Cerebellar cortex (tissue), 1 donor: ENCODE results near the gene C12orf42.

ENCODE experiments used
- DNase-seq: peaks from one replicate; pipeline ENCODE4 v3.0.0-alpha.2; 2015; ENCODE audit warnings: low spot score

The C12orf42 gene

GRCh38 chr12:103333676-103334075 lies 162.1 kb downstream of the C12orf42 start:
- no peak for DNase-seq

DNA sequence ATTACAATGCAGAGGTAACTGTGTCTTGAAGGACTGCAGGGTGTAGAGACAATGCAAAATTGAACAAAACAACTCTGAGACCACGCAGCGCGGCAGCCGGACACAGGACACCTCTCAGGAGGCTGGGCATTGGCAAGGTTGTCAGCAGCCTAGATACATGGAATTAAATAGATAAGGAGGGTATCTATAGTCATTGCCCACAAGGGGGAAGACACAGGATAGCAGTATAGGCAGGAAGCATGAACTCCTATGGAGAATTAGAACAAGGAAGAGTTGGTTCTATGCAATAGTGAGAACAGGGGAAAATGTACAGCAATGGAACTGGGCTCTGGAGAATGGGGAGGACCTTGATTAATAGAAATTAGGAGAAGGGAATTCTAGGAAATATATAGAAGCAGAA lies 164.1 kb downstream of the C12orf42 start:
- DNase-seq = no peak

- DNase-seq = no peak
These were observed 165.1 kb downstream of the C12orf42 start for GRCh38 chr12:103330672-103331071.

GRCh38 chr12:103327676-103328075 lies 168.1 kb downstream of the C12orf42 start:
- DNase-seq = no peak

GRCh38 chr12:103326190-103326589 lies 169.6 kb downstream of the C12orf42 start:
- no peak for DNase-seq

DNA sequence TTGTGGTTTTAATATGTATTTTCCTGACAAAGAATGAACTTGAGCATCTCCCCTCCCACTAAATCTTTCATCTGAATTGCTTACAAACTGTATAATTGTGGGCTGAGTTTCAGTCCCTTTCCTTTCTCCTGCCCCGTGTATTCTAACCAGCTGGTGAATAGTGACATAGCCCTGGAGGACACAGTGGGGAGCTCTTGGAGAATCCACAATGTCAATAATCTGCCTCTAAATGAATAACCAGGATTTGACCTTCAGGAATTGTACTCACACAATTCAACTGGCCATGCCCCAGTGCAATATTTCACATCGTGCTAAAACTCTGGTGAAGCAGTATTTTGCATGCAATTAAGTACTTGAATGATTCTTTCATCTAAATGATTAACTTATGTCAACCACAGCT lies 177.2 kb downstream of the C12orf42 start:
- no peak for DNase-seq

DNA sequence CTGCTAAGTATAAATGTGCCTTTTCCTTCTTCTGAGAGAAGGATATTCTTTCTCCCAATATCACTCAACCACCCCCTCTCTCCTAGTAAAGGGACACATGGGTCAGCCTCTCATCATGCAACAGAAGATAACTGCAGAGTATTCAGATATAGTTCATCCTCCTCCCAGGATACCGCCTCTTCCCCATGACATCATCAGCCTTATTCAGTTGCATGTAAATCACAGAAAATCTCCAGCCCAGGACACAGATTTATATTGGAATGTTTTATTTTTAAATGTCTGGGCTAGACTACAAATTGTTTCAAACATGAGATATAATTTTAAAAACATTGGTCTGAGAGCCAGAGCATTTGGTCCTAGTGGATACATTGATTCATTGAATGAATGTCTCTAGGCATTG lies 178.5 kb downstream of the C12orf42 start:
- no peak for DNase-seq

- no peak for DNase-seq
These were observed 181.0 kb downstream of the C12orf42 start for GRCh38 chr12:103314786-103315185.

DNA sequence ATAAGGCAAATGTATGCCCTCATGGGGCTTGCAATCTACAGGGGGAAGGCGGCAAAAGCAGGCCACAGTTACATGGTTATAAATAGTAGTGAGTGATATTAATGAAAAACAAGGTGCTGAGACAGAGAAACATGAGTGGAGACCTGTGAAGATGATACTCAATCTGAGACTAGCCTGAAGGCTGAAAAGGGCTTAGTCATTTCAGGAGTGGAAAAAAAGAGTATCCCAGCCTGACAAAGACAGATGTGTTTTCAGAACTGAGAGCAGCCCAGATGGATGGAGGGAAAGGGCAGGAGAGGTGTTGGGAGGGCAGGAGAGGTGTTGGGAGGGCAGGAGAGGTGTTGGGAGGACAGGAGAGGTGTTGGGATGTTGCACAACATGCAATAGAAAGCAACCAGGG lies 181.9 kb downstream of the C12orf42 start:
- DNase-seq = no peak

DNA sequence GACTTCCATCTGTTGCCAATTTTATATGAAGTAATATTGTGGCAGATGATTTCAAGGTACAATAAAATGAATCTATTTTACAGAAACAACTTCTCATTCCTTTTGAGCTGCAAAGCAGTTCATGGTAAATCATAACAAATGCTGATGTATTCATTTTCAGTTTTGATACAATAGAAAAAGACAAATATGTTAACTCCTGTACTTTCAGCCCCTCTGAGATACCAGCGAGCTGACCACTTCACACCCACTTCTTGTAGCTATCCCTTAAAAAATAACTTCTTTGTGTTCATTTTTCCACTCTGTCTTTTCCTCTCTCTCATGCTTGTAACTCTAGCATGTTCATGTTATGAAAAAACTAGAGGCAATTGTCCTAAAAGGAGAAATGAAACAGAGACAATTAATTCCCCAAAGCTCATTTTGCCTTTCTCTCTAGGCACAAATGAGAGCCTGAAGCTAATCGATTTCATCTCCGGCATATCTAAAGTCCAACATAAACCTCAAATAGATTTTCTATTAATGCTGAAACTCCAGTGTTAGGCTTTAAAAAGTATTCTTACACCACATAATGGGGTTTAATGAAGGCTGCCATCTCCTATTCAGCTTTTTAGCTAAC lies 182.9 kb downstream of the C12orf42 start:
- DNase-seq = no peak

GRCh38 chr12:103310546-103311270 lies 185.1 kb downstream of the C12orf42 start:
- DNase-seq = no peak

DNA sequence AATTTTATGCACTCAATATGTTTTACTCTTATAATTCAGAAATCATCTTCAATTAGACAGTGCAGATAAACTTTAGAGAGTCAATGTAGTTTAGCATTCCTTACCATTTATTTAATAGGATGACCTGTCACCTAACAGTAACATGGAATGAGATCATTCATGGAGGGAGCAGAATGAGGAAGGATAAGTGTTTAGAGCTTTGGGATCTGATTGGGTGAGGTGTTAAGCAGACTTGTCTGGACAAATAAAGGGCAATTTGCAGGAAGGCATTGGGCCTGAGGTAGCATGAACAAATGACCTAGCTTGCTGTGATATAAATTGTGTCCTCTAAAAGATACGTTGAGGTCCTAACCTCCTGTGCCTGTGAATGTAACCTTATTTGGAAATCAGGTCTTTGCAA lies 187.4 kb downstream of the C12orf42 start:
- DNase-seq = no peak

DNA sequence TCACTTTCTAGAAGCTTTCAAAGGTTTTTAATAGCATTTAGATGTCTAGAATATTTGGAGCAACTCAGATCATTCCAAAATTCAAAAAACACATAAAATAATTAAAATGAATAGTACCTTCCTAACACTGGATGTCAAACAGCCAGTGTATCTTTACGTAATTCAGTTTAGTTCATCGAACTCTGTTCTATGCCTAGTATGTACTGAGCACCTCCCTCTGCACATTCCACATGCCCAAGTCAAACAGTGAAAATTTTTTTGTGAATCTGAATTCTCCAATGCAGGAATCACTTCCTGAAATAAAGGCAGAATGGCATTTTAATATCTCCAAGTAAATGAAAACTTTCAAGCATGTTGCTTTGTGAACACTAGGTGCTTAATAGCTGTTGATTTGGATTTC lies 192.3 kb downstream of the C12orf42 start:
- no peak for DNase-seq

DNA sequence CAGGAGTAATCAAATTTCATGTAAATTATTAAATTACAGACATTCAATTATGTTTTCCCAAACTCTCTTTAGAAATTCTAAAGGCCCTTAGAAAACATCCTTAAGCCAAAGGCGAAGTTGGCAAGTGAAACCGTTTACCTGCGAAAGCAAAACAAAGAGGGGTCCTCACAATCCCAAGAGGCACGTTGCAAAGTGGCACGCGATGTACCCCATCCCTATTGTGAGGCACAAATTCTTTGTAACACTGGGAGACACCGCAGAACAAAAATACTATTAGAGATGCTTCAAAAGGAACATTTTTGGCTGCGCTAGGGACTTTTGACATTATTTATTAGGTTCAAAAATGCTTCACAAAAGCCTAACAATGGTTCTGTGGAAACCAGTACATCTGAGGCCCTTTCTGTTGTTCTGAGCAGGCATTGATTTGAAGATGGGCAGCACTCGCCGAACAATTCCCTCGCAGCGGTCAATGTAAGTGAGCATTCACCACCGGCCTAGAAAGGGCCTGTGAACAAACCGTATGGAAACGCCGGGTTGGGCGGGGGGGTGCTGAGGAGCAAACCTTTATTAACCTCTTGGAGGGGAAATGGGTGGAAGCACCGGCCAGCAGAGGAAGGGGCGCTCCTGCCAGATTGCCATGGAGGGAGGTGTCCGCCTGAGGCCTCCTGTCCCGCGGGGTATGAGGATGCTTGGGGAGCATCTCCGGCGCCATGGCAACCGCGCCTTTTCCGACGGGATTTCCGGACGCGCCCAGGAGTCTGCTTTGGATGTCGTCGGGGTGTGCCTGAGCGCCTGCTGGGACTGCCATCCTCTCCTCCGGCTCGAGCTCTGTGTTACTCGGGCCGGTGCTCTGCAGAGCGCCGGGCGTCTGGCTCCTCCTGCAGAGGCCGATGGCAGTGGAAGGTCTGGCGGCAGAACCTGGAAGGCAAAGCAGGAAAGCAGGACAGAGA lies 193.9 kb downstream of the C12orf42 start:
- DNase-seq = no peak

GRCh38 chr12:103288016-103288415 lies 207.8 kb downstream of the C12orf42 start:
- no peak for DNase-seq

DNA sequence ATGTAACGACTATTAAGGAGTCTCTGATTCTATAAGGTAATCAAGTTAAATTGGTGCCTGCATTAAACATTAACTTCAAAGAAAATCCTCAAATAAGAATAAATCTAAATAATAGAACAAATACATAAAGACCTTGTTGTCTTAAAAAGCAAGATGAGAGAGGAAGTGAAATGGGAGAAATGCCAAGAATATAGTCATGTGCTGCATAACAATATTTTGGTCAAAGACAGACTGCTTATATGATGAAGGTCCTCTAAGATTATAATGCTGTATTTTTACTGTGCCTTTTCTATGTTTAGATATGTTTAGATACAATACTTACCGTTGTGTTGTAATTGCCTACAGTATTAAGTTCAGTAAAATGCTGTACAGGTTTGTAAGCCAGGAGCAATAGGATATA lies 213.6 kb downstream of the C12orf42 start:
- DNase-seq = no peak

- no peak for DNase-seq
These were observed 216.3 kb downstream of the C12orf42 start for GRCh38 chr12:103279444-103279843.

GRCh38 chr12:103278329-103278728 lies 217.4 kb downstream of the C12orf42 start:
- DNase-seq = no peak

GRCh38 chr12:103273645-103274044 lies 222.1 kb downstream of the C12orf42 start:
- no peak for DNase-seq

GRCh38 chr12:103272949-103273348 lies 222.8 kb downstream of the C12orf42 start:
- DNase-seq = no peak

DNA sequence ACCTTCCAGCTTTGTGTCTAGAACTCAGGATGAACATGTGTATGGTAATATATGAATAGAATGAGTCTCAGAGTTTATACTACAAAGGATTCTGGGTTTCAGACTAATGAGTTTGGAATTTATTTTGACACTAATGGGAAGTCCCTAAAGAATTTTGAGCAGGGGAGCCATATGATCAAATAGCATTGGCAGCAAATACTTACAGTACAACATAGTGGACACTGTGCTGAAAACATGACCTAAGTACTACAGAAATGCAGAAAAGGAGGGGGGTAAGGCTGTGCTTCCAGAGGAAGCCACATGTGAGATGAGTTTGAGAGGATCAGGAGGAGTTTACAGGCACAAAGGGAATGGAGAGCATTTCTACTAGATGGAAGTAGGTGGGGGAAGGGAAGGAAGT lies 225.8 kb downstream of the C12orf42 start:
- DNase-seq = no peak

DNA sequence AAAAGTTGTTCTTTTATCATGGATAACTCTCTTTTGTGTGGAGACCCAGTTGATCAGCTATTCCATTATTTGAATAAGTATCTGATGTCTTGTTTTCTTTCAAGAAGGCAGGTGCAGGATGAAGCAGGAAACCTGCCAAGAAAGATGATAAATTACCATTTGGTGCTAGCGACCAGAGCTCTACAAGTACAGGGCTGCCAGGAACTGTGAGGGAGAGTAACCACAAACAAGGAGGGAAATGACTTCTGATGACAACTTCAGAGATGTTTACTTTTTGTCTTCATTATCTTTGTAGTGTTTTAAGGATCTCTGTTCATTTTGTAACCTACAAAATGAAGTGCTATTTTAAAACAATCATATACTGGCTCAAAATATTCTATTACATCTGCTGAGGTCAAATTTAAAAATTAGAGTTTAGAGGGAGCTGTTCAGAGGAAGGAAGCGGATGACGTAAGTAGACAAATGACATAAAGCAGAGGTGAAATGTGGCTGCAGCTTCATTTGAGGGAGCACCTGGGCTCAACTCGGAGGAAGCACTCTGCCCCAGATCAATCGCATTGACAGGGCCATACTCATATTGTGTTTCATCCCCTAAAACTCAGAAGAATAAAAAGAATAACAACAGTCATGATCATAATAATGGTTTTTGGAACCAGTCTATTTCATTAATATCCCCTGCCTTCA lies 226.8 kb downstream of the C12orf42 start:
- no peak for DNase-seq
